GM19397 (cell line): Measurements from ENCODE around the gene INPP5K.
"Not testable (repeated sequence)": the region's sequence is repeated elsewhere in the genome, so short reads cannot be mapped to it uniquely, and the experiment has no call there.

Experiments
- ATAC-seq: cut with Tn5 transposase; IDR thresholded peaks from one replicate; pipeline ENCODE4 v1.9.1; 2021; ENCODE audit warnings: mild to moderate bottlenecking, moderate library complexity; ENCODE audit not compliant: unreplicated experiment

INPP5K gene

DNA sequence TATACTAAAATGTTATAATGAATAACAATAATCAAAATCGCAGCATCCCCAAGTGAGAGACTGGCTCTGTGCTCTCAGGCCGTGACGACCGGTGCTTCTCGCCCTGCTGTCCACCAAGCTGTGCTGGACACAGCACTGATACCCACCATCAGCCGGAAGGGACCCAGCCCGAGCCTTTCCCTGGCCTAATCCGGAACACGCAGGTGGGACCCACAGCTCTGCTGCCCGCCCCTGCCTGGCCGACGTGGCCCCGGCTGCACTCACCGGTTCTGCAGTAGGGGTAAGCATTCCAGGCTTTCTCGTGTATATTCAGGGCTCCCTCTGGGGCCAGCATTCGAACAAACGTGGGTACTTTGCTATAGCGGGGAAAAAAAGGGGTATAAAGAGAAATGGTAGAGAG lies 31.6 kb upstream of the INPP5K start:
- no peak for ATAC-seq

DNA sequence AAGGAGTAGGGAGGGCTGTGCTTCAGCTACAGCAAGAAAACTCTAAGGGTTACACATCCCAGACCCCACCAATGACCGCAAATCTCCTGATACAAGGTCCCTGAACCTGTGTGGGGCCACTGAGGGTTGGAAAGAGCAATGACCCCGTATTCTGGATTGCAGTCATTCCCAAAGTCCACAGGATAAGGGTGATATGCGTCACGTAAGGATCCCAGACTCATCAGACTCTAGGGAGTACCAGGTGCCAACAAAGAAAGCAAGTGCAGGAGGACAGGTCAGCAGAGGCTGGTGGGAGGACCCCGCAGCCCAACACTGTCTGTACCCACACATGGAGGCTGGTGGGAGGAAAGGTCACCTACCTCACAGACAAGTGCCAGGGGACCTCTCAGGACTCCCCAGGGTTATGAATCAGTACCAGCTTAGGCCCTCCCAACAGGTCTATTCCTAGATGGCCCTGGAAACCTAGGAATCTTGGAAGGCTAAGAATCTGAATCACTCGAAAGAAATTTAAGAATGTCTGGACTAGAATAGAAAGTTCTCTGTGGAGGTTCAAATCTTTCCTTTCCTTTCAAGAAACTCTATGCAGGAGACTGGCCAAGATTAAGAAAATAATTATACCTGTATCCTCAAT lies 30.0 kb upstream of the INPP5K start:
- no peak for ATAC-seq

DNA sequence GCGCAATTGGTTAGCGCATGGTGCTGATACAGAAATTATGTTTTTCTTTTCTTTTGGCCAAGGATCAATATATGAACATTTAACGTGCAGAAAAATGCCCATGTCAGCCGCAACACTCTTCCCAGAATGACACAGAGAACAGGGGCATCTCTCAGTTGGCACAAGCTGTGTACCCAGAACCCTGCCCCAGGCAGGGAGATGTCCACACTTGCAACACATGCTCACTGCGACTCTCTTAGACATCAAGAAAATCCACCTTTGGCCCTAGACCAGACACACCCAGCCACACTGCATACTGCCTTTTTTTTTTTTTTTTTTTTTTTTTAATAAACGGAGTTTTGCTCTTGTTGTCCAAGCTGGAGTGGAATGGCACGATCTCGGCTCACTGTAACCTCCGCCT lies 29.2 kb upstream of the INPP5K start:
- ATAC-seq, result no peak

DNA sequence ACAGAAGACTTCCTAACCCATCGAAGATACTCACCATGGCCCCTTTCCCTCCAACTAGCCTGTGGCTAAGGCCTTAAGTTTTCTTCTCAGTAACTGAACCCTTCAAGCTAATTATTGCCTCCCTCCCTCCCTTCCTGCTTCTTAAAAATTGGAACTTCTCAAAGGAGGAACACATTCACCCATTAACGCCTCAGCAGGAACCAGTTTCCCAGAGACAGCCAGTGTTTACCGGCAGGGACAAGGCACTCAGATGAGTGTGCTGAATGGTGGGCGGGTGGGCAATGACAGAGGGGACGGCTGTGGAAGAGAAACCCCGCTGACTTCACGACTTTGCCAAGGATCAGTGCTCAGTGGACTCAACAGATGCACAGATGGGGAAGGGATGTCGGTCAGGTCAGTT lies 25.9 kb upstream of the INPP5K start:
- no peak for ATAC-seq

DNA sequence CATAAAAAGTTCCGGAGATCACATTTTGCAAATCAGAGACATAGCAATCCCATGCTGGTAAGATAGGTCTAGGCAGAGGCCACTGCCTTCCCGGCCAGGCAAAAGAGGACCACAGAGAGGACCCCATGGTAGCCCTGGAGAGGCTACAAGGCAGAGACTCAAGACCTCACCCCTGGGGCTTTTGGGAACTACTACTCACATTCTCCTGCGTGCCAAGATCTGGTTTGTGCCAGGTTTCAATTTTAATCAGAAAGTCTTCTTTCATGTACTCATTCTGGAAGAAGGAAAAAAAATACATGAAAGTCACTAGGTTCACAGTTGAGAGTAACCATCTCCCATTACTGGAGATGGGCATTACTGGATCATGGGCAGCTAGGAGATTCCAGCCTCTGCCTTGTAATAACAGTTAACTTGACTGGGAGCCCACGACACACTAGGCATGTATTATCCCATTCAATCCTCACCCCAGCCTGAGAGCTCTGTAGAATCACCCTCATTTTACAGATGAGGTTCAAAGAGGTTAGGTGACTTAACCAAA lies 25.0 kb upstream of the INPP5K start:
- ATAC-seq, result no peak

DNA sequence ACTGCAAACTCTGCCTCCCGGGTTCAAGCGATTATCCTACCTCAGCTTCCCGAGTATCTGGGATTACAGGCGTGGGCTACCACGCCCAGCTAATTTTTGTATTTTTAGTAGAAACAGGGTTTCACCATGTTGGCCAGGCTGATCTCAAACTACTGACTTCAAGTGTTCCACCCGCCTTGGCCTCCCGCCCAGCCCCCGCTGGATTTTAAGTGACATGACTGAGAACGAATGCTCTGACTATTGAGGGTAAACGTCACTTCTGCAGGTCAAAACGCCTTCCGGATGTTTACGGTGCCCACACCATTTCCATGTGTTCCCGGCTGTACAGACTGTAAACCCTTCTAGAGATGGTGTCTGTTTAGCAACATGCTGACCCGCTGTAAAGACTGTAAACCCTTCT lies 23.4 kb upstream of the INPP5K start:
- ATAC-seq, result no peak

DNA sequence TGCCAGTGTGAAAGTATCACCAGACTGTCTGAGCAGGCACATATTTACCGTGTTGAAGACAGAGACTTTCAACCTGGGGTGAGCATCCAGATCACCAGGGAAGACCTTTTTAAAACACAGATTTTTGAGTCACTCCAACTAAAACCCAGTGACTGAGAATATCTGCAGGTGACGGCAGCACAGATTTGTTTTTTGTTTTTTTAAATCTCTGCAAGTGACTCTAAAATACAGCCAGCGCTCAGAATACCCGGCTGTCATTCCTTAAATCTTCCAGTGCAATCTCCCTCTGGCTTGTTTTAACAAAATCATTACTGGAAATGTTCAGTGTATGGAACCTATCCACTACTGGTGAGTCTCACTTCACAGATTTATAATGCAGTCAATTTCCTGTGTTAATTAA lies 19.3 kb upstream of the INPP5K start:
- ATAC-seq, result no peak

DNA sequence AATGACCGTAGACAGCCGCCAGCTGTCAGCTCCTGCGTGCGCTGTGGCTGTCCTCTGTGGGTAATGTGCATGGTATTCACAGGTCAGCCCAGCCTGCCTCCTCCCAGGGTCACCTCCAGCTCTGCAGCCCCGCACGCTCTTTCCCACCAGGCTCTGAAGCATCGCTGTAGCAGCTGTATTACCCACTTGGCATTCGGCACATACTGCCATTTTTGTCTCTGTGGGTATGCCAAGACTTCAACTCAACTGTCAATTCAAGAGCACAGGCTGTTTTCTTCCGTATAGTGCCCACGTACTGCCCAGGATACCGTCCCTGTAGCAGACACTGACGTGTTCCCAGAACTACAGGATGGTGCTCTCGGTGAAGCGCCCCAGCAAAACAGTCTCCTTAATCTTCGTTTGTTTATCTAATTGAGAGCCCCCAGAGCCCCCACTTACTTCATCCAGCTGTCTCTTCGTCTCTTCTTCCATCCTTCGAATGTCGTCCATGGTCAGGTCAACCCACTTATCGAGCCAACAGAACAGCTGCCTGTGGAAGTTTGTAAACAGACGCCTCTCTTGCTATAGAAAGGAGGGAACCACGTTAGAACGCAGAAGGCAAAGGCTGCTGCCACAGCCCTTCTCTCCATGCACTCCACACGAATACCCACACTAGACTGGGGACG lies 17.4 kb upstream of the INPP5K start:
- no peak for ATAC-seq

DNA sequence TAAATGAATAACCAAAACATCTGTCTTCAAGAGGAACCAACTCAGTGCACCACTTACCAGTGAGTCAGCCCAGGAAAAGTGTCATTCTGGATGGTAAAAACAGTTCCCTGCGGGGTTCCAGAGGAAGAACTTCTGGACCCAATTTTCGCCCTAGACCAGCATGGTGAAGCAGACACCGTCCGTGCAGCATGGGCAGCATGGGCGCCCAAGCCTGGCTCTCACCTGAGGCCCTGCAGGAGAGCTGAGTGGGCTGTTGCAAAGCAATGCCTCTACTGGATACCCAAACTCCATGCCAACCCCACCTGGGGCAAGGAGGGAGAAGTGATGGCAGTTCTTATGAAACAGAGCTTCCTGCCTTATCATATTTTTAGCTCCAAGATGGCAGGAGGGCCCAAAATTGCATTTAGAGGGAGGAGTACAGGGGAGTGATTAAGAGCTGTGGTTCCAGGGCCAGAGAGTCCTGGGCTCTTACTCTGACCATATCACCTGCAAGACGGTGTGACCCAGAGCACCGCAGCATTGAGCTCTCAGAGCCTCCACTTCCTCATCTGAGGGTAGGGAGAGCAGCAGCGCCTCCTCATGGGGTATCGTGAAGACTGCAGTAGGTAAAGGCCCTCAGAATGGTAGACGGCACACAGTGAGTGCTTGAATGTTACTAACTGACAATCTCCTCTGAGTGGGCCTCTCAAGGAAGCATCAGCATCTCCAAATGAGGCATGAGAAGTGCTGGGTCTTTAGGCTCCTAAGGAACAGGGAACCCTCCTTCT lies 16.6 kb upstream of the INPP5K start:
- no peak for ATAC-seq

DNA sequence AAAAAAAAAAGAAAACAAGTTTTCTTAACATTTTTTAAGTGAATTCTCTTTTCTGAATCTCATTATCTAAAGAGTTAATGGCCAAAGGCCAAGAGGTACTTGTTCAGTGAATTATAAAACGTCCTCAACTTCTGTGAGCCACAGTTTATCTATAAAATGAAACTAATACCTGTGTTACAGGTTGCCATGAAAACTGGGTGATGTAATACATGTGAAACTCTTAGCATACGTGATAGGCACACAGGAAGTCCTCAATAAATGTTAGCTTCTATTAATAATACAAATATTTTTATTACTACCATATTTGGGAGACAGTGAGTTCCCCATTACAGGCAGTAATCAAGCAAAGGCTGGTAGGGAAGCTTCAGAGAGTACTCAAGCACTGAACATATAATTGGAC lies 13.5 kb upstream of the INPP5K start:
- ATAC-seq, result no peak

DNA sequence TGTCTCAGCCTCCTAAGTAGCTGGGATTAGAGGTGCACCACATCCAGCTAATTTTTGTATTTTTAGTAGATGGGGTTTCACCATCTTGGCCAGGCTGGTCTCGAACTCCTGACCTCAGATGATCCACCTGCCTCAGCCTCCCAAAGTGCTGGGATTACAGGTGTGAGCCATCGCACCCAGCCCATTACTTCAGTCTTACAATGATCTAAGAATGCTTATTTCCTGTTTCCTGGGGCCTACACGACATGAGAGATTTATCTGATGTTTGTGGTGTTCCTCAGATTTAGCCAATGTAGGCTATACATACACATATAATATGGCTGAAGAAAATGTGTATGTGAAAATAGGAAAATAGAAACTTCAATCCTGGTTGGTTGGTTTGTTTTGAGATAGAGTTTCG lies 10.5 kb upstream of the INPP5K start:
- ATAC-seq, result not testable (repeated sequence)

DNA sequence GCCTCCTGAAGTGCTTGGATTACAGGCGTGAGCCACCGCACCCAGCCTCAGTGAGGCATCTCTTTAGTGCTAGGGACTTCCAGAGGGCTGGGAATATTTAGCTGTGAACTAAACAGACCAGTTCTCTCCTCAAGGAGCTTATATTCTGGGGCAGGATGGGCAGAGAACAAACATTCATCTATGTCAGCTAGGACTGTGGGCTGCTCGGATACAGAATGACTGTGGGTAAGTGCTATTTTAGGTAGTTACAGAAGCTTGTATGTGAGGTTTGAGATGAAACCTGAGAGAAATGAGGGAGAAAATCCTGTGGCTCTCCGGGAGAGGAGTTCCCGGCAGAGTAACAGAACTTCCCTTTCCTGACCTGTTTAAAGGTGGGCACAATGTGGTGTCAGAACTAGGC lies 6.2 kb upstream of the INPP5K start:
- ATAC-seq, result no peak

DNA sequence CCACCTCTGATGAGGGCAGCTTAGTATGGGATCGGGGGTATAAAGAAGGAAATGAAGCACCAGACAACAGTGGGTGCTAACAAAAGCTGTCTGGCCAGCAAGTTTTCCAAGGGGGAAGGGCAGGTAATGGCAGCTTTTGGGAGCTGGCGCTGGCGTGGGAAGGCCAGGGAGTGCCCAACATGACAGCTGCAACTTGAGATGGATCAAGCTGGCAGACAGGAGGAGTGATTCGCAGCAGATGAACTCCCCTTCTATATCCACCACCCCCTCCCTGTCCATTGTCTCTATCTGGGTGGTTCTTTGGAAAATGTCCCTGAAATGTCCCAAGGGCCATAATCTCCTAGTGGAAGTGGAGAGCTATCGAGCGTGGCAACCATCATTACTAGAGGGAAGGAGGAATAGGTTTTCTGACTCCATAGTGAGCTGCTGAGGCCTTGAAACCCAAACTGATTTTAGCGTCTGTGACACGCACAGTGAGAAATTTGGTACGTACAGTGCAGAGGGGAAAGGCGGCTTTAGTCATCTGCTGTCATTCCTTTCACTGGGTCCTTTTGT lies 4.8 kb upstream of the INPP5K start:
- ATAC-seq, result no peak

DNA sequence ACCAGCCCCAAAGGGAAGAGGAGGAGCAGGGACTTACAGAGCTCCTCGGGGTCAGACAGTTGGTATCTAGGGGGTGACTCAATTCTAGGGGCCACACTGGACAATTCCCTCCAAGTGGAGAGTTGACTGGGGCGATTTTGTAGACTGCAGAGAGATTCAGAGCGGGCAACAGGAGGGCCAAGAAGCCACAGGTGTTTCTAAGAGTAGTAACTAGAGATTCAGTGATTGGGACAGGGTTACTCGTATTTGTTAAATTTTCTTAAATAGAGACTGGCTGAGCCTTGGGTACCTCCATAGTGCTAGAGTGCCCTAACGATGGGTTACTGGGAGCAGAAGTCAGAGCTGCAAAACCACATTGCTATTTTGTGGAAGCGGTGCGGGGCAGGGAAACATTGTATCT lies 3.3 kb upstream of the INPP5K start:
- ATAC-seq, result no peak

DNA sequence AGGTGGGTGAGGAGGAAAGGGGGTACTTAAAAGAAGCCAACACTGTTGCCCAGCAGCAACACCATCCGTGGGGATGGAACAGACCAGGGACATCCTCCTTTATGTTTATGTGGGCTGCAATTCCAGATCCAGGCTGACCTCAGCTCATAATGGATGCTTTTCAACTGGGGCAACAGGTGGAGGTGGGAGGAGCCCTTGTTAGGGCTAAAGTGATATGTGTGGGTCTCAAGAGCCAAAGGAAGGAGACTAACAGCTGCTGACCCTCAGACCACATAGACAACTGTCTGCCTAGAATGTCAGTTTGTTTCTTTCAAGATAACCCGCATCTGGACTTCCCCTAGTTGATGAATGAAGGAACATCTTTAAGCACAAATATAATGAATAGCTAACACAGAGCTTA lies 2.0 kb upstream of the INPP5K start:
- ATAC-seq, result no peak

DNA sequence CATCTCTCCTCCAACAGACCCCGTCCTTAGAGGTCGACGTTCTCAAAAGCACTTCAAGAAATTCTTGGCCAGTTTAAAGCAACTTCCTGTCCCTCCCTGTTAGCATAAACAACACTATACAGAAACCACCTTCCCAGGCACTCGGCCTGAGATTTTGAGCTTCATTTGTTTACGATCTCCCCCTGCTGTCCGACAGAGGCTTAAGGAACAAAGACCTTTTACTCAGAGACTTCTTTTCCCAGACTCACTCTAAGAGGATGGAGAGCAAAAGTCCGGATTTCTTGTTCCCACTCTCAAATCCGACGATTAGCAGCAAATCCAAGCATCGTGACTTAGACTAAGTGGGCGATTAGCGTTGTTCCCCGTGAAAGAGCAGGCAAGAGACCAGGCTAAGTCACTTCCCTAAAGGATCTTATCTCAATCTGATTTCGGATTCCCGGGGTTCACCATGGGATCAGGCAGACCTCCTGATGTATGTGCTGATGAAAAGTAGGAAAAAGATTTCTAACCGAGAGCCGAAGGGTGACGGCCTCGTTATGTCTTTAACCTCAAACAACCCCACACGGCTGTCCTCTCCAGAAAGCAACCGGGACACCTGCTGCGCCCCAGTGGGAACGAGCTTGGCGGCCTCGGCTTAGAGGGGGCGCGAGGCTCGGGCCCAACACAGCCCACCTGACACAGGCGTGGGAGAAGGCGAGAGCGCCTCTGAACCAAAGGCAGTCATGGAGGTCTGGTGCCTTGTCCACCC lies 598 bp downstream of the INPP5K start:
- no peak for ATAC-seq

DNA sequence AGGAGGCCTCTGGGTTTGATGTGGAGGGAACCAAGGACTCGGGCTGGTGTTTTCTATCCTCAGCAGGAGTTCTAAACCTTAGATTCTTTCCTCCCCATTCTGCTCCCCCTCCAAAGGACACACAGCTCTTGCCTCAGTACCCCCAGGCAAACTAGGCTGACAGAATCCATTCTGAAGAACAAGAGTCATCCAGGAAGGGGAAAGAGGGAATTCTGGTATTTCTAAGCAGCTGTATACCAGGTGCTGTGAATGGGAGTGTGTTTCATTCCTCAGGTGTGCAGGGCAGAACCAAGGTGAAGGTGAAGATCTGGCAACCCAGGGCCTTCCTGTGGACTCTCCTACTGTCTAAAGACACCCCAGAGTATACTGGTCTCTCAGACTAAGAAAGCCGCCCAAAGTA lies 4.1 kb downstream of the INPP5K start:
- no peak for ATAC-seq

DNA sequence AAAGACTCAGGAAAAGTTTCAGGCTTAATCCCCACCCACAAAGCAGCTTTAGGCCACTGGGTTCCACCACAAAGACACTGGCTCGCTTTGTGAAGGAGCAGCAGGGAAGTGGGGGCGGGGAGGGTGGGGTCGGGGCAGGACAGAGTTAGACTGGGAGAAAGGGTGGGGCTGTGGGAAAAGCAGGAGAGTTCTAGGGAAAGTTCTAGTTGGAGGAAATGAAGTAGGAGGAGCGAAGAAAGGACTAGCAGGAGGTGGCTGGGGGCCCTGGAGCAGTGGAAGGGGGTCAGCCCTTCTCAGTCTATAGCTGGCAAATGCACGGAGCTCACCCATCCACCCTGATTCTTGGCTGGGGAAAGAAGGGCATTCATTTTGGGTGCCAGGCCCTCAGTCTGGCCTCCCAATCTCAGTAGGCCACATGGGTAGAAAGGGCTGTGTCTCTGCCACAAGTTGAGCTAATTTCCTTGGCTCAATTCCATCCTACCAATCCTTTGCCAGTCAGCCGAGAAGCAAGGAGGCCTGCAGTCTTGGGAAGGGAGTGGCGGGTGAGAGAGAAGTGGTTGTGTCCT lies 4.6 kb downstream of the INPP5K start:
- no peak for ATAC-seq

DNA sequence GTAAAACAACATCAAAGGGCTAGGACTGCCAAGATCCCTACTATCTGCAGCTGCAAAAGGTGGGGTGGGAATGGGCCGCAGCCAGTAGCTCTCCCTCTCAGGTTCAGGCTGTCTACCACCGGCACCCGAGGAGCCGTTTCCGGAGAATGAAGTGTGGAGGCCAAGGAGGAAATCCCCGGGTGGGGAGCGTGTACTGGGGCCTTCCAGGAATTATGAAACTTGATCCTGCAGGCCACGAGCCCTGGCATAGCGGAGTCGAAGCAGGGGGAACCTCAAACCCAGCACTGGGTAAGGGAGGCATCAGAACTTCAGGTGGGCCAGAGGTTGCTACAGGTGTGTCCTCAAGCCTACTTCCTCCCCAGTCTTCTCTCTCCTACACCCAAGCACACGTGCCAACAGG lies 5.1 kb downstream of the INPP5K start:
- no peak for ATAC-seq

DNA sequence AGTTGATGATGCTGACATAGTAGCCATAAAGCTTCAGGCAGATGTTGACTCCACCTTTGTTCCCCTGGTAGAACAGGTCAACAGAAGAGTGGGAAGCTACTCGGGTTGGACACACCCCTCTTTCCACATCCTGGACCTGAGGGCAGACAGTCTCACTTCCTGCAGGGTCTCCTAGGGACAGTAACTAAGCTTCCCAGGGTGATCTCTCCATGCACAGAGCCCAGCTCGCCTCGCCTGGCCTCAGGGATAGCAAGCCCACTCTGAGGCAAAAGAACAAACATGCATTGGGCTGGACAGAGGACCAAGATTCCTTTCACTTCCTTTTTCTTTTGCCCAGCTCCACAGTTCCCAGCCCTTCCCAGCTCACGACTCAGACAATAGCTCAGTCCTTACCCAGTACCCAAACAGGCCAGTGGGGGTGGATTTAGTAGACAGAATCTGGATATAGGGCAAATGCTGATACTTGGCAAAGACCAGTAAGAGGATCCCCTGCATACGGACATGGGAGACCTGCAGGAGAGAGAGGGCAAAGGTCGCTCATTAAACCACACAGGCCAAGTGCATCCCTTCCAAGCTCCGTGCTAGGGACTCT lies 7.0 kb downstream of the INPP5K start:
- ATAC-seq, result no peak
